Limb (tissue), 2 donors: Measurements from ENCODE around the gene LPAR1.

ENCODE experiments used
- DNase-seq, 2 donors: peaks; one replicate each; pipeline ENCODE4 v3.0.0-alpha.2; 2016; ENCODE audit errors: extremely low spot score in 2 of 2

LPAR1 gene

GRCh38 chr9:111001526-111001925 is 36.7 kb downstream of the LPAR1 start:
- no peak for DNase-seq

DNA sequence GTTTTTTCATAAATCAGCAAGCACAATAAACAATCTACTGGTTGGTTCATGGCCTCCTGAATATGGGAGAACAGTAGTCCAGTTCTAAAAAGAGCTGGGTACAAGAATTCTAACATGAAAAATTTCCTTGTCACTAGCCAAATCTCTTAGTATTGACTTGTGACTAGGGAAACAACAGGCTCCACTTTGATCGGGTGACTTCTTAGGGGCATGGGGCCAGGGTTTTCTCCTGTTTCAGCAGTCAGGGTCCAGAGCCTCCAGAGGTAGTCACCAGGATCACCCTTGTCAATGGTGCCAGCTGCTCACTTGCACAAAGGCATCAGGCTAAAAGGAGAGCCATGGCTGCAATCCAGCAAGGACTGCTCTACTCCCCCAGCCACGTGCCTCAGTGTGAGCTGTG is 38.1 kb downstream of the LPAR1 start:
- no peak for DNase-seq

- no peak for DNase-seq
These were observed 38.9 kb downstream of the LPAR1 start for GRCh38 chr9:110999379-110999778.

DNA sequence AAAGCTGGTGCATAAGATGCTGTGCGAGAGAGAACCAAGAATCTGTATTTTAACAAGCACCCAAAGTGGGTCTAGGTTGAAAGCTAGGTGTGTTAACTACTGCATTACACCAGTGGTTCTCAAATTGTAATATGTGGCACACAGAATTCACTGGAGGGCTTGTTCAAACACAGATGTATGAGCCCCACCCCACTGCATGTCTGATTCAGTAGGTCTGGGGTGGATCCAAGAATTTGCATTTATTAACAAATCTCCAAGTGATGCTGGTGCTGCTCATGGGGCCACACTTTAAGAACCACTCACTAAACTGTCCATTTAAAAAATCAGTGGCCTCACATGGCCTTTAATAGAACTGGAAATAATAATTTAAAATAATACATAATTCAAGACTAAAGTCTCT is 40.4 kb downstream of the LPAR1 start:
- DNase-seq: no peak

DNA sequence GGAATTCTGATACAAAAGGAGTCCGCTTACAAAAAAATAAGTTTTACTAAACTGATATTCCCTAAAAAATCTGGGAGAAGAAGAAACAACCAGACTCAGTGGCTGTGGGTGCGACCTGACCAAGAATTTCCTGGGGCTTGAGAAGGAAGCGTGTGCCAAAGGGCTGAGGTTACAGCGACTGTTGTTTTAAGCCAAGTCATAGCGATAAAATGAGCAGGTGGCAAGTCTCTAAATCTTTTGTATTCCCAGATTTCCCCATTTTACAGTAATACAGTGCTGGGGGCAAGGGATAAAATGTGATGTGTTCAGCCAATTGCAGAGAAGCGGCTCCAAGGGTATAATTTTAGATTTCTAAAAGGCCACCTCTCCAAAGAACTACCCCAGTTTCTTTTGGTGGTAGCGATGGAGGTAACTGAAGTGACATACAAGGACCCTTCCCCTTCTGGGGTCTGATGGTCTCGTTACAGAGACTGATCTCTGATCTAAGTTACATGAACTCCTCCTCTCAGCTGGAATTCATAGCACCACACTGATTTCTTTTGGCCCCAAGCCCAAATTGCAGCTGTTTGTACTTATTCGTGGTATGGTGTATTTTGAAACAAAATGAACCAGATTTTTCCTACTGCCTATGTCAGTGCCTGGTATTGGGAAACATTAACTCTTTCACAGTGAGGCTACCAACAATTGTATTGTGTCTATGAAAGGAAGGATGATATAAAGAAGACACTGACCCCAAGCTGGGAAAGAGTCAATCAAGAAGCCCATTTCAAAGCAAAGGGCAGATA is 41.6 kb downstream of the LPAR1 start:
- peak in 1 of 2 donors; percentile 73 for DNase-seq

- DNase-seq: peak in 1 of 2 donors; percentile 34
These were observed 42.6 kb downstream of the LPAR1 start for GRCh38 chr9:110995420-110996340.

DNA sequence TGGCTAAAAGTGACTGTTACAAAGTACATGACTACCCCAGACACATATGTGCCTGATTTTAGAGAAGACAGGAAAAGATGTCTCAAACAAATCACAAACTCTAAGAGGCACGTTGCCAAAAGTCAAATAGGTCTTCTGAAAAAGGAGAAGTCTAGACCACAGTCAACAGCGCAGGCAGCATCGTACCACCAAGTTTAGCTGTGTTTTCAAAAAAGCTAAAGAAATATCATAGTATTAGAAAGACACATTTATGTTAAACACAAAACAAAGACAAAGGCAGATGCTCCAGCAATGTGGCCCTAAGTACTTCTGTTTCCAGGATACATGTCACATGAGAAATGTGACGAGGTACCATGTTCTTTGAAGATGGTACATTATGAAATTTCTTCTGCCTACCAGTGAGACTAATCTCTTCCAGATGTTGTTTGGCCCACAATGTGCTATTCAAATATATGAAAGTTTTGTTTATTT is 43.5 kb downstream of the LPAR1 start:
- peak in 1 of 2 donors; percentile 34 for DNase-seq

DNA sequence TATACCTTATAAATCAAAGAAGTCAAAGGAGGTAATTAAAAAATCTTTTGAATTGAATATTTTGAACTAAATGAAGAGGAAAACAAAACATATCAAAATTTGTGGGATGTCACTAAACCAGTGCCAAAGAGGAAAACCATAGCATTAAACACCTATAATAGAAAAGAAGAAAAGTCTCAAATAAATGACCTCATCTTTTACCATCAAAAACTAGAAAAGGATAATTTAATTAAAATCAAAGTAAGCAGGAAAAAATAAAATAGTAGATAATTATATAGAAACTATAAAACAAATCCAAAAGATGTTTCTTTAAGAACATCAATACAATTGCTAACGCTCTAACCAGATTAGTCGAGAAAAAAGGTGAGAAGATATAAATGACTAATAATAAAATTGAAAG is 47.8 kb downstream of the LPAR1 start:
- DNase-seq: no peak

GRCh38 chr9:110986529-110986928 is 51.7 kb downstream of the LPAR1 start:
- no peak for DNase-seq

- DNase-seq: no peak
These were observed 53.3 kb downstream of the LPAR1 start for GRCh38 chr9:110984890-110985437.

- DNase-seq: no peak
These were observed 58.0 kb downstream of the LPAR1 start for GRCh38 chr9:110980261-110980660.

DNA sequence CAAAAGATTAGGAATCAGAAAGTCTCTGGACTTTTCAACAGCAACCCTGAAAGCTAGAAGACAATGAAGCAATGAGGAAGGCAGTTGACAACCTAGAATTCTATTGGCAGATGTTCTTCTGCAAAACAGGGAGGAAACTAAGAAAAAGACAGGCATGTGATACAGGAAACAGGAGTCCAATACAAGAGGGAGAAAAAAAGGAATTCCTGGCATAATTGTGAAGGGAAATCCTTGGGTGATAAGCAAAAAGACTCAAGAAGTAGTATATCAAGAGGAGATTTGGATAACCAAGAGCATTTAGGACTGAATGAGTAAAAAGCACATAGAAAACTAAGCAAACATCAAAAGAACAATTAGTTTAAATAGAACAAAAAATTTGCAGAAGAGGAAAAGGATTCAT is 58.6 kb downstream of the LPAR1 start:
- no peak for DNase-seq

GRCh38 chr9:110978516-110978915 is 59.8 kb downstream of the LPAR1 start:
- DNase-seq: no peak

- no peak for DNase-seq
These were observed 61.0 kb downstream of the LPAR1 start for GRCh38 chr9:110977259-110977709.

GRCh38 chr9:110975969-110976368 is 62.3 kb downstream of the LPAR1 start:
- no peak for DNase-seq

DNA sequence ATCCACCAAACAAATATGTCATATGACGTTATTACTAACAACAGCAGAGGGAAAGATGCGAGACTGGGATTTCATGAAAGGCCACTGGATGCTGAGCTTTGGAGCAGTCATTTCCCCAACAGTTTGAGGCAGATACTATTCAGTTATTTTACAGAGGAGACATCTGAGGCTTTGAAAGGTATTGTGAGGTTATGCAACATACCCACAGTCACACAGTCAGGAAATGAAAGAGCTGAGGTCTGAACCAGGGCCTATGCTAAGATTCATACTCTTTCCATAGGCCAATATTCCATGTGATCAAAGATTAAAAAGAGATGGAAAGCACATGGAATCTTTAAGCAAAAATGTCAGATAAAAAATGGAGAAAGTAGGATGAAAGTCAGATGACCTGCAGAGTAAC is 63.0 kb downstream of the LPAR1 start:
- no peak for DNase-seq

DNA sequence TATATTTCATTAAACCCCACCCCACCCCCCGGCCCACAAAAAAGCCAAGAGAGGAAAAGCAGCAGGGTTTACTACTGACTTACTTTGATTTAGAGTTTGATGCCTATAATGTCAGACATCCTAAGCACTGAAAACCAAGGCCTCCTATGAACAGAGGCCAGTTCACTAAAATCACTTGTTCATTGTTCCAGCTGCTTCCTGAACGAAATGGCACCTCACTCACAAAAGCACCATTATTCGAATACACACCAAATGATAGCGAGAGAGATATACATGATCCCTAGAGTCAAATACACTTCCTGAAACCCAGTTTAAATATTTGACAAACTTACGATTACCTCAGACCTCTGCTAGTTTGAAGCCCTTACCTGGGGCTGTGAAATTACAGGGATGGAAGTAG is 66.6 kb downstream of the LPAR1 start:
- DNase-seq: no peak

DNA sequence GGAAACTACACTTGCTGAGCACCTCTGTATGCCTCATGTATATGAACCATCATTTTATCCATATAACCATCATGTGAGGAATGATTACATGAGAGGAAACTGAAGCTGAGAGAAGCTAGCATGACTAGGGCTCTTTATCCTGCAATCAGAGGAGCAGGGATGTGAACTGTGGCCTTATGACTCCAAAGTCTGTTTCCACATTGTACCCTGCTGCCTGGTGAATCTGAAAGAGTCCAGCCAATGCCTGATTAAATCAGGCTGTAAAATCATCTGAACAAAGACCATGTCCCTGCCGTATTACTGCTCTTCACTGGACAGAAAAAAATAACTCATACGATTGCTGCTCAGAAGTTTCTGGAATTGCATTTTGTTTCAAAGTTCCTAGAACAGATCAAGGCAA is 67.0 kb downstream of the LPAR1 start:
- no peak for DNase-seq

DNA sequence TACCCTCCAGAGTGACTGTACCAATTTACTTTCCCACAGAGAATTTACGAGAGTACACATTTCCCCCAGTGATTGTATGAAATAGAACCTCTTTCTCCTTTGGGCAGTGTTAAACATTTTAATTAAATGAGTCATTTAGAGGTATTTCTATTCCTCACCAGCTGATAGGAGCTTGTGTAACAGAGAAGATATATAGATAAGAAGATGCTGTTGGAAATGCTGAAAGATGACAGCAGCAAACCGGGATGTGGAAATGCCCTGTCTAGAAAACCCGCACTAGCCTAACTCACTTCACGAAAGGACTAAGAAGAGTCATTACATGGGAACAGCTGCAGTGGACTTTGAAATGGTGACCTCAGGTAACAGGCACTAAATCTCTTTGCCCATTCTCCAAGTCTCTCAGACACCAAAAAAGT is 68.3 kb downstream of the LPAR1 start:
- DNase-seq: no peak

GRCh38 chr9:110968096-110968495 is 70.2 kb downstream of the LPAR1 start:
- no peak for DNase-seq

DNA sequence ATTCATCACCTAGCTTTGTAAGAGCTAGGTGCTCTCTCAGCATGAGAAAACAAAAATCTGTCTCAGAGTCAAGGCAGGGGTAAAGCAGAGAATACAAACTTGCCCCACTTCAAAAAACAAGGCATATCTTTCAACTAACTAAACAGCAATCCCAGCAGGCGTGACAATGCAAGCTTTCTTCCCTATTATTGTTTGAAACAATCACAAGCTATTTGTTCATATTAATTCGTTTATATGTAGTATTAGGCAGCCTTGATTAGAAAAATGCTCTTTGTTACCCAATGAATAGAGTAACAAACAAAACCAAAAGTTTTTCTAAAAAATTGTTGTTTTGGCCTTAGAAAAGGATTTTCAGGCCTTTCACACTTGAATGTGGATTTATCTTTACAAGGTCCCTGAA is 71.1 kb downstream of the LPAR1 start:
- no peak for DNase-seq

- DNase-seq: no peak
These were observed 78.0 kb downstream of the LPAR1 start for GRCh38 chr9:110960288-110960687.
